ENCODE data around the gene SCP2D1.
"Not testable (repeated sequence)": the region's sequence is repeated elsewhere in the genome, so short reads cannot be mapped to it uniquely, and the experiment has no call there.

The SCP2D1 gene

GRCh38 chr20:18813483-18813882 lies at the start of gene SCP2D1:
Gene SCP2D1, plus strand, starts transcription at chr20:18813783. Its CDS starts 33 bp downstream, at chr20:18813816.
- no peak for DNase-seq

- no peak for DNase-seq
These were observed 45.9 kb upstream of the SCP2D1 start for GRCh38 chr20:18767676-18768075.

GRCh38 chr20:18773566-18773965 lies 40.0 kb upstream of the SCP2D1 start:
- DNase-seq: no peak

GRCh38 chr20:18774207-18774606 lies 39.4 kb upstream of the SCP2D1 start:
- no peak for DNase-seq

- no peak for DNase-seq
These were observed 38.0 kb upstream of the SCP2D1 start for GRCh38 chr20:18775633-18776032.

GRCh38 chr20:18778690-18779392 lies 34.7 kb upstream of the SCP2D1 start:
- DNase-seq: no peak

- no peak for DNase-seq
These were observed 33.0 kb upstream of the SCP2D1 start for GRCh38 chr20:18780385-18781130.

- DNase-seq: no peak
These were observed 32.1 kb upstream of the SCP2D1 start for GRCh38 chr20:18781509-18781908.

GRCh38 chr20:18783385-18783959 lies 30.1 kb upstream of the SCP2D1 start:
- no peak for DNase-seq

- not testable (repeated sequence) for DNase-seq
These were observed 26.5 kb upstream of the SCP2D1 start for GRCh38 chr20:18787046-18787445.

GRCh38 chr20:18788021-18788420 lies 25.6 kb upstream of the SCP2D1 start:
- DNase-seq: no peak

GRCh38 chr20:18790787-18791186 lies 22.8 kb upstream of the SCP2D1 start:
- DNase-seq: no peak

GRCh38 chr20:18793625-18794427 lies 19.8 kb upstream of the SCP2D1 start:
- peak; percentile 74 for DNase-seq

GRCh38 chr20:18794428-18794787 lies 19.2 kb upstream of the SCP2D1 start:
- no peak for DNase-seq

- no peak for DNase-seq
These were observed 18.2 kb upstream of the SCP2D1 start for GRCh38 chr20:18795366-18795765.

- DNase-seq: no peak
These were observed 17.2 kb upstream of the SCP2D1 start for GRCh38 chr20:18796282-18796833.

- no peak for DNase-seq
These were observed 12.1 kb upstream of the SCP2D1 start for GRCh38 chr20:18801516-18801915.

- no peak for DNase-seq
These were observed 11.5 kb upstream of the SCP2D1 start for GRCh38 chr20:18802012-18802634.

GRCh38 chr20:18805881-18806280 lies 7.7 kb upstream of the SCP2D1 start:
- peak; percentile 35 for DNase-seq

- DNase-seq: no peak
These were observed 4.9 kb upstream of the SCP2D1 start for GRCh38 chr20:18808712-18809111.

- DNase-seq: no peak
These were observed 2.4 kb upstream of the SCP2D1 start for GRCh38 chr20:18811186-18811585.

GRCh38 chr20:18811904-18812303 lies 1.7 kb upstream of the SCP2D1 start:
- no peak for DNase-seq

Measured in NCI-H226 (cell line).